WTC11 (cell line): ENCODE measurements around the gene FGF18.

Experiments used
- CREB1 ChIP-seq: sonication (generic); formaldehyde crosslinking; IDR thresholded peaks from 2 replicates; pipeline ENCODE4 v1.8.0; 2023; ENCODE audit warnings: mild to moderate bottlenecking, missing genetic modification reagents
- CTCF ChIP-seq: fragments of 200-600 bp; IDR thresholded peaks from 2 replicates; pipeline ENCODE4 v1.8.0; 2022; ENCODE audit warnings: antibody characterized with exemption
- ELF4 ChIP-seq: sonication (generic); formaldehyde crosslinking; IDR thresholded peaks from 2 replicates; pipeline ENCODE4 v1.8.1; 2022; ENCODE audit warnings: low read depth, mild to moderate bottlenecking, moderate library complexity, missing genetic modification reagents
- ESRRA ChIP-seq: sonication (generic); formaldehyde crosslinking; IDR thresholded peaks from 2 replicates; pipeline ENCODE4 v1.8.1; 2022; ENCODE audit warnings: mild to moderate bottlenecking, missing genetic modification reagents, borderline replicate concordance
- ETV6 ChIP-seq: sonication (generic); formaldehyde crosslinking; IDR thresholded peaks from 2 replicates; pipeline ENCODE4 v1.8.1; 2022; ENCODE audit warnings: mild to moderate bottlenecking, missing genetic modification reagents
- MAX ChIP-seq: sonication (generic); formaldehyde crosslinking; IDR thresholded peaks from 2 replicates; pipeline ENCODE4 v1.8.0; 2022; ENCODE audit warnings: mild to moderate bottlenecking, missing genetic modification reagents
- NR3C1 ChIP-seq: sonication (generic); formaldehyde crosslinking; conservative IDR thresholded peaks from 2 replicates; pipeline ENCODE4 v1.8.1; 2023; ENCODE audit warnings: low read depth, mild to moderate bottlenecking, missing genetic modification reagents
- ZBTB21 ChIP-seq: sonication (generic); formaldehyde crosslinking; IDR thresholded peaks from 2 replicates; pipeline ENCODE4 v1.8.1; 2023; ENCODE audit warnings: mild to moderate bottlenecking, missing genetic modification reagents, borderline replicate concordance
- ZMAT4 ChIP-seq: fragments of 250-450 bp; sonication (Bioruptor Pico); IDR thresholded peaks from 2 replicates; pipeline ENCODE4 v1.9.0; 2021; ENCODE audit warnings: mild to moderate bottlenecking
- ZNF671 ChIP-seq: fragments of 250-450 bp; sonication (Bioruptor Pico); IDR thresholded peaks from 2 replicates; pipeline ENCODE4 v1.8.0; 2021; ENCODE audit warnings: mild to moderate bottlenecking
- TF ChIP-seq, protein P1 (sequence below): sonication (generic); formaldehyde crosslinking; IDR thresholded peaks from 2 replicates; pipeline ENCODE4 v1.8.0; 2022; ENCODE audit warnings: mild to moderate bottlenecking, missing genetic modification reagents

DNA sequence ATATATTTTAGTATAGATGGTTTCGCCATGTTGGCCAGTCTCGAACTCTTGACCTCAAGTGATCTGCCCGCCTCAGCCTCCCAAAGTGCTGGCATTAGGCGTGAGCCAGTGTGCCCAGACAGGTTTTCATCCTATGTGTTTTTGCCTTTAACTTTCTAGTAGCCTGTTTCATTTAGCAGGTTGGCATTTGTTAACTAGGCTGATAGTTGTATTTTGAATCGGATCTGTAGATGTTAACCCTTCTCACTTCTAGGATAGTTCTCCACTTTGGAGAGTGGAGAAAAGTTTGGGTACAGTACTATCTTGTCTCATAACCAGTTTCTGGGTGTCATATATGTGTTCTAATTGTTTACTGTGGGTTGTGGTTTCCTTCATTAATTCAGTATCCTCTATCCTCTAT, 7.3 kb upstream of the FGF18 start:
- TF ChIP-seq CTCF (no peak), ELF4 (CRISPR knock-in tag) (no peak), MAX (CRISPR knock-in tag) (no peak), CREB1 (CRISPR knock-in tag) (no peak), ZBTB21 (CRISPR knock-in tag) (no peak), ZNF671 (CRISPR knock-in tag) (no peak), ETV6 (CRISPR knock-in tag) (no peak), ZMAT4 (no peak), NR3C1 (CRISPR knock-in tag) (no peak), ESRRA (CRISPR knock-in tag) (no peak)
- TF ChIP-seq, protein P1, sequence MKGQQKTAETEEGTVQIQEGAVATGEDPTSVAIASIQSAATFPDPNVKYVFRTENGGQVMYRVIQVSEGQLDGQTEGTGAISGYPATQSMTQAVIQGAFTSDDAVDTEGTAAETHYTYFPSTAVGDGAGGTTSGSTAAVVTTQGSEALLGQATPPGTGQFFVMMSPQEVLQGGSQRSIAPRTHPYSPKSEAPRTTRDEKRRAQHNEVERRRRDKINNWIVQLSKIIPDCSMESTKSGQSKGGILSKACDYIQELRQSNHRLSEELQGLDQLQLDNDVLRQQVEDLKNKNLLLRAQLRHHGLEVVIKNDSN = no peak
